ENCODE results near the gene NBEAL1.

The NBEAL1 gene

GRCh38 chr2:203042178-203042577 lies 27.5 kb downstream of the NBEAL1 start:
- H3K27ac ChIP-seq, result no peak overlapping the region
- DNase-seq, result no peak
- TF ChIP-seq CTCF (IDR thresholded peaks at IDR 0.05; ENCODE audit: low read depth, low read length, missing control alignments), result no peak
- peaks cover 4% of the 10 kb centered on the region for H3K36me3 ChIP-seq (replicated peaks)
- in situ Hi-C loops (cut with HindIII; ENCODE audit: low pct_ligation_motif_present, low sequenced_read_pairs), result no loop called here
- H3K4me3 ChIP-seq (ENCODE audit: low read depth, low read length), result no peak overlapping the region
- H3K27me3 ChIP-seq (replicated peaks), result no peaks in the 10 kb centered on the region

- H3K36me3 ChIP-seq (replicated peaks), result peaks cover 4% of the 10 kb centered on the region
- H3K27me3 ChIP-seq (replicated peaks), result no peaks in the 10 kb centered on the region
- in situ Hi-C loops (cut with HindIII; ENCODE audit: low pct_ligation_motif_present, low sequenced_read_pairs), result no loop called here
- DNase-seq, result no peak
- H3K4me3 ChIP-seq (ENCODE audit: low read depth, low read length), result no peak overlapping the region
- no peak for TF ChIP-seq CTCF (IDR thresholded peaks at IDR 0.05; ENCODE audit: low read depth, low read length, missing control alignments)
- no peak overlapping the region for H3K27ac ChIP-seq
Observed at GRCh38 chr2:203043226-203043625, 28.6 kb downstream of the NBEAL1 start.

GRCh38 chr2:203045867-203046266 lies 31.2 kb downstream of the NBEAL1 start:
- Histone ChIP-seq H3K36me3 (replicated peaks) (peaks cover 4% of the 10 kb centered on the region), H3K27me3 (replicated peaks) (no peaks in the 10 kb centered on the region), H3K27ac (no peak overlapping the region), H3K4me3 (ENCODE audit: low read depth, low read length) (no peak overlapping the region)
- in situ Hi-C loops (cut with HindIII; ENCODE audit: low pct_ligation_motif_present, low sequenced_read_pairs), result no loop called here
- TF ChIP-seq CTCF (IDR thresholded peaks at IDR 0.05; ENCODE audit: low read depth, low read length, missing control alignments), result no peak
- DNase-seq, result no peak

GRCh38 chr2:203052539-203052938 lies 37.9 kb downstream of the NBEAL1 start:
- H3K4me3 ChIP-seq (ENCODE audit: low read depth, low read length), result no peak overlapping the region
- H3K36me3 ChIP-seq (replicated peaks), result peaks cover 8% of the 10 kb centered on the region
- DNase-seq, result no peak
- no peak for TF ChIP-seq CTCF (IDR thresholded peaks at IDR 0.05; ENCODE audit: low read depth, low read length, missing control alignments)
- no peaks in the 10 kb centered on the region for H3K27me3 ChIP-seq (replicated peaks)
- in situ Hi-C loops (cut with HindIII; ENCODE audit: low pct_ligation_motif_present, low sequenced_read_pairs), result no loop called here
- no peak overlapping the region for H3K27ac ChIP-seq

GRCh38 chr2:203059567-203060240 lies 45.0 kb downstream of the NBEAL1 start:
- no peak for TF ChIP-seq CTCF (IDR thresholded peaks at IDR 0.05; ENCODE audit: low read depth, low read length, missing control alignments)

GRCh38 chr2:203061346-203061745 lies 46.7 kb downstream of the NBEAL1 start:
- DNase-seq, result peak; percentile 54
- Histone ChIP-seq H3K36me3 (replicated peaks) (peaks cover 19% of the 10 kb centered on the region), H3K4me3 (ENCODE audit: low read depth, low read length) (no peak overlapping the region), H3K27me3 (replicated peaks) (no peaks in the 10 kb centered on the region), H3K27ac (peak overlapping the region; percentile 38)
- TF ChIP-seq CTCF (IDR thresholded peaks at IDR 0.05; ENCODE audit: low read depth, low read length, missing control alignments), result no peak
- in situ Hi-C loops (cut with HindIII; ENCODE audit: low pct_ligation_motif_present, low sequenced_read_pairs), result no loop called here

More at GRCh38 chr2:203059567-203060240, 45.0 kb downstream of the NBEAL1 start:
- in situ Hi-C loops (cut with HindIII; ENCODE audit: low pct_ligation_motif_present, low sequenced_read_pairs), result no loop called here
- no peaks in the 10 kb centered on the region for H3K27me3 ChIP-seq (replicated peaks)
- DNase-seq, result no peak
- H3K4me3 ChIP-seq (ENCODE audit: low read depth, low read length), result no peak overlapping the region
- no peak overlapping the region for H3K27ac ChIP-seq
- peaks cover 19% of the 10 kb centered on the region for H3K36me3 ChIP-seq (replicated peaks)

All from brain microvascular endothelial cell (primary cell).